Measurements from ENCODE around the gene ADM2.
"Not testable (repeated sequence)": the region's sequence is repeated elsewhere in the genome, so short reads cannot be mapped to it uniquely, and the experiment has no call there.

ADM2 gene

DNA sequence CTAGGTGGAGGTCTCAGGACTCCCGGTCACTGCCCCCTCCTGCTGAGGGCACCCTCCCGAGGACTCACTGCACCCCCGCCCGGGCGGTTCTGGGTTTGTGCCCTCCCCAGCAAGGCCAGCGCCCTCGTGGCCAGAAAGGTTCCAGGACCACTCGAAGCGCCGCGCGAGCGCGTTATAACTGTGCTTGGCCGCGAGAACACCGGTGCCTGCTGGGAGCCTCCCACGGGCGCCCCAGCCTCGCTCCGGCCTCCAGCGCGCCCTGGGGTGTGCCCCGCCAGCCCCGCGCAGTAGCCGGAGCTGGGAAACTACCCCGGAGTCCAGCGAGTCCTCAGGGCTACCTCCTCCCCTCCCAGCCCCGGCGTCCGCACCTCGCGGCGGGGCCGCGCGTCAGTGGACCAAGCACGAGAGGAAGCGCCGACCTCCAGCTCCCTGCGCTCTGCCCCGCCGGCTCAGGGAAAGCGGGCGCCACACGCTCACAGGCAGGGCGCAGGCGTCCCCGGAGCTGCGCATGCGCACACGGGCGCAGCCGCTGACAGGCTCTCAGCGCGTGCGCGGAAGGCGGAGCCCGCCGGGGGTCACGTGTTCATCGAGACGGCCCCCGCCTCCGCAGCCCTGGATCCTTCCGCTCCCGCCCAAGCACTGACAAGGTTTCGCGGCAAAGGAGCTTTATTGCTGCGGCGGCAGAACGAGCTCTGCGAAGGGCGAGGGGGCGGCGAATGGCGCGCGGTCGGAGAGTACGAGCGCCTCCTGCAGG lies 43.9 kb downstream of the ADM2 start, which contains the start of gene SCO2:
TSS of gene SCO2 (minus strand) at position 495 of the 754 bp plus-strand sequence. CDS start 1,187 bp downstream, outside the sequence.
- DNase-seq (ENCODE audit: low read depth in 2 of 2): peak; percentile 96 to 97

DNA sequence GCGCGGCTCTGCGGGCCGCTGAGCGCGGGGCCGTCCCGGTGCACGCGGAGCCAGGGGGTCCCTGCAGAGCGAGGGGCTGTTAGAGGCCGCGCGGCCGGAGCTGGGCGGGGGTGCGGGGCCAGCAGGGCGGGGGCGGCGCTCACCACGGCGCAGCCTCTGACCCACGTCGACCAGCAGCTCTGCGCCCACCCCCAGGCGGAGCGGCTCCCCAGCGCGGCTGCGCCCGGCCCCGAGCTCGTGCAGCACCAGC lies 44.4 kb downstream of the ADM2 start:
- no peak for DNase-seq (ENCODE audit: low read depth in 2 of 2)

DNA sequence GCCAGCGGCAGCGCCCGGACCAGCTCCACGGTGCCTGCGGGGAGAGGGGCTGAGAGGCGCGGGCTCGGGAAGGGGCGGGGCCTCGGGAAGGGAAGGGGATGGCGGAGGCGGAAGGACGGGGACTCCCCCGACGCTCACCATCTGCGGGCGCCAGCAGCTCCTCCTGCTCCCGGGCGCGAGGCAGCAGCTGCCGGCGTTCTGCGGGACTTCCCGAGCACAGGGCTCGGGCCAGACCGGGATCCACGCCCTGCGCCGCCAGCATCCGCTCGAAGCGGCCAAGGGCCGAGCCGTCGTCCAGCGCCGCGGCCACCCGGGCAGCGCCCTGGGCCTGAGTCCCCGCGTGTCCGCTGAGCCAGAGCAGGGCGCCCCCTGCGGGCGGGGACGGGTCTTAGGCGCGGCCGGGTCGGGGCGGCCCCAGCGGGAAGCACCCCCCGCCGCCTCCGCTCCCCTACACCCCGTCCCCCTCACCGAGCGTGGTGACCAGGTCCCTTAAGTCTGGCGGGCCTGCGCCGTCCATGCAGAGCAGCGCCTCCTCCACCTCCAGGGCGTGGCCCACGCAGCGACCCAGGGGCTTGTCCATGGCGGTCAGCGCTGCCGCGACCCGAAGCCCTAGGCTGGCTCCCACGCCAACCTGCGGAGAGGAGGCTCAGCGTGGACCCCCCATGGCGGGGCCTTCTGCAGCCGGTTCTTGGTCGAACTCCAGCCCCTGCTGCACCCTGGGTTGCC lies 44.9 kb downstream of the ADM2 start:
- peak; percentile 79 to 87 for DNase-seq (ENCODE audit: low read depth in 2 of 2)

DNA sequence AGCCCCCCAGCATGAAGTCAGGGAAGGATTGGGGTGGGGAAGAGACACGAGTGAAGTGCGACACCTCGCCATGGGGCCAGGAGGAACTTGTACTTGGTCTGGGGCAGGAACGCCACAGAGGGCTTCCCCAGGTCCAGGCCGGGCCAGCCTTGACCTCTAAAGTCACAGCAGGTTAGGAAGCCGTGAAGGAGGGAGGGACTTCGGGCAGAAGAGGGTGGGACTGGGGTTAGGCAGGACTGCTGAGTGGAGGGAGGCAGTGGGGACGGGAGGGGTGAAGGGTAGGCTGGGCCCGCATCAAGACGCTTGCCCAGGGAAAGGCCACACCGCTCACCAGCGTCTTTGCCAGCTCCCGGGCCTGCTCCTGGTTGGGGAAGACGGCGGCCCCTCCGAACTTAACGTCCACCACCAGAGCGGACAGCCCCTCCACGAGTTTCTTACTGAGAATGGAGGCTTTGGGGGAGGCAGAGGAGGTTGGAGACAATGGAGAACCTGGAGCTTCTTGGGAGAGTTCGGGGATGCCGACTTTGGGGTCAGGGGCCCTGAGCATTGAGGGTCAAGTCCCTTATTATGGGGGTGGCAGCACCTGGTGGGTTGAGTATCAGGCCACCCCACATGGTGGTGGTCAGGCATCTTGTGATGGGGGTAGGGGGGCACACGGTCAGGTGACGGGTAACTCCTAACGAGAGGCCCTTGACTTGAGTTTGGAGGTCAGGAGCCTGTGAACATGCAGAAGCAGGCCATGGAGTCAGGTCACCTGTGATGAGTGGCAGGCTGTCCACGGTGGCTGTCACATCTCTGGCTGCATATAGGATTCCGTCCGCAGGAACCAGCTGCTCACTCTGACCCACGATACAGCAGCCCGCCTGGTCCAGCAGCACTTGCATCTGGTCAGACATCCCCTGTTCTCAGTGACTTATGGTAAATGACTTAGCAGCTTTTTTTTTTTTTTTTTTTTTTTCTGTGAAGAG lies 45.8 kb downstream of the ADM2 start:
- no peak for DNase-seq (ENCODE audit: low read depth in 2 of 2)

DNA sequence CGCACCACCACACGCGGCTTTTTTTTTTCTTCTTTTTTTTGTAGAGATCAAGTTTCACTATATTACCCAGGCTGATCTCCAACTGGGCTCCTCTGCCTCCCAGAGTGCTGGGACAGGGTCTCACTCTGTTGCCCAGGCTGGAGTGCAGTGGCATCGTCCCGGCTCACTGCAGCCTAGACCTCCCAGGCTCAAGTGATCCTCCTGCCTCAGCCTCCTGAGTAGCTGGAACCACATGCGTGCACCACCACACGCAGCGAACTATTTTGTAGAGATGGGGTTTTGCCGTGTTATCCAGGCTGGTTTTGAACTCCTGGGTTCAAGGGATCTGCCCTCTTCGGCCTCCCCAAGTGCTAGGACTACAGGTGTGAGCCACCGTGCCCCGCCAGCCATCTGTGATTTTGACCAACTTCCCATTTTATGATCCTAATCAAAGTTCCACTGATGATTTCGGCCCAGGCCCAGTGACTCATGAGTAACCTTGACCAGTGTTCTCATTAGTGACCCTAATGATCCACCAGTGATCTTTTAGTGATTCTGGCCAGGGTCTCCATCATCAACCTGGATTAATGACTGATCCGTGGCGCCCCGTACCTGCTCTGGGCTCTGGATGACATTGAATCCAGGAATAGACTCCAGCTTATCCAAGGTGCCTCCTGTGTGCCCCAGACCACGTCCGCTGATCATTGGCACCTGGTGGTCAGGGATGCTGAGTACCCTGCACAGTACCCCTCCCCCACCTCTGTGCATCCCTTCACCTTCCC lies 46.8 kb downstream of the ADM2 start:
- no peak for DNase-seq (ENCODE audit: low read depth in 2 of 2)

DNA sequence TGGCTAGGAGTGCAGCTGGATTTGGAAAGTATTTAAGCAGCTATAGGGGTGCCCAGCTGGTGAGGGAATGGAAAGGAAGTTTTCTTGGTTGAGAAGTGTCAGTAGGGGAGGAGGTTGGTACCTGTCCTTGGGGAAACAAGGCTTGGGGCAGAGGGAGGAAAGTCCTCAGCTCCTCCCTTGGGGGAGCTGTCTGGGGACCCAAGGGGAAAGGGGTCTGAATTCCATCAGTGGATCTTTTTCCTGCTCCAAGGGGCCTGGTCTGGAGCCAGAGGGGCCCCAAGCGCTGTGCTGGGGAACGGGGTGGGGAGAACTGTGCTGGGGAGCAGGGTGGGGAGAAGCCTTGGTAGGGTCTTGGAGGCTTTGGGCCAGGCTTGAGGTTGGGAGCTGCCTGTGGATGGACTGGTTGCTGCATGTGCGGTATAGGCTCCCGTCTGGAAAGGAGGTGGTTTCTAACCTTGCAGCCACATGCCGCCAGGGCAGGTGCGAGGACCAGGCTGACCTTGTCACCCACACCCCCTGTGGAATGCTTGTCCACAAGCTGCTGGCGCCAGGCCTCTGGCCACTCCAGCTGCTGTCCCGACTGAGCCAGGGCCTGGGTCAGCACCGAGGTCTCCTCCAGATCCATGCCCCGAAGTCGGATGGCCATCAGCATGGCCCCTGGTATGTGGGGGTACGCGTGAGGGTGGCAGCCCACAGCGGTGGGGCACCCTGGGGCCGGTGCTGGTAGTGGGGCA lies 47.5 kb downstream of the ADM2 start:
- no peak for DNase-seq (ENCODE audit: low read depth in 2 of 2)

DNA sequence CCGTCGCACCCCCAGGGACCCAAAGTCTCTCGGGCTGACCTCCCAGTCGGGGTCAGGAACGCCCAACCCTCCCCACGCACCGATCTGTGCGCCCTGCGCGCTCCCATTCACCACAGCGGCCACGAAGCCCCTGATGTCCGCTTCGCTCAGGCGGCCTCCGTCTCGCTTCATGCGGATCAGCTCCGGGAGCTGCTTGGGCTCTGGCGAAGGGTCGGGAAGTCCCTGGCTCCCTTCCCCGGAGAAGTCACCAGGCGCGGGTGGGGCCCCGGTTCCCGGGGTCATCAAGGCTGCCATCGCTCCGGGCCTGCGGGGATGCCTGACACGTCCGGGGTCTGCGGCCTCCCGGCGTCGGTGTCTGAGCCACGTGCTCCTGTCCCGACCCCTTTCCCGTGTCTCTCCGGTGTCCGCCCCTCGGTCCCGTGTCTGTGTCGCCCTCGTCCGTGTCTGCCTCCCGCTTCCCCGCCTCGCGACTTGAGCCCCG lies 48.1 kb downstream of the ADM2 start:
- no peak for DNase-seq (ENCODE audit: low read depth in 2 of 2)

DNA sequence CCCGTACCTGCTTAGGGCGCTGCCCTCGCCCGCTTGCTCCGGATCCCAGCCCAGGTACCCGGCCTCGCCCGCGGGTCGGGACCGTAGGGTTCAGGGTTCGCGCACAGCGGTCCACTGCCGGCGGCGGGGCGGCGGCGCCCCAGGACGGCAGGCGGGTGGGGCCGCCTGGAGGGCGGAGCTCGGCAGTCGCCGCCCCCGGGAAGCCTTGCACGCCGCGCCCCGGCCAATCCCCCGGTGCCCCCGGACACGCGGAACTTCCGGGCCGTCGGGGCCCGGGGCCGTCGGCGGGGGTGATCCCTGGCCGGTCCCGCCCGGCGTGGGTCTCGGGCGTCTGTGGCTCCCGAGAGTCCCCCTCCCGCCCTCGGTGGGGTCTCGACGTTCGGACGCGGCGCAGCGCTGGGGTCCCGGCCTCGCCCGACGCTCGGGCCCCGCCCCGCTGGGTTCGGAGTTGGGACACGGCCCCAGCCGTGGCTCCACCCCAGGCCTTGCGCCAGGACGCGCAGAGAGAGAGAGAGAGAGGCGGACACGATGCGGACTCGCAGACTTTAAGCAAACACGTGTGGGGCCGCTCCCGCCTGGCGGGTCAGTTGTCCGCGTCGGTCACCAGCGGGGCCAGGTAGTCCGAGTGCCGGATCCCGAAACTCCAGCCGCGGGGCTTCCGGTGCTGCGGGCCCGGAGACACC lies 48.7 kb downstream of the ADM2 start, which contains the start of gene TYMP:
TSS of gene TYMP (minus strand) at position 116 of the 683 bp plus-strand sequence. CDS start 303 bp downstream, outside the sequence.
- peak; percentile 52 to 59 for DNase-seq (ENCODE audit: low read depth in 2 of 2)

DNA sequence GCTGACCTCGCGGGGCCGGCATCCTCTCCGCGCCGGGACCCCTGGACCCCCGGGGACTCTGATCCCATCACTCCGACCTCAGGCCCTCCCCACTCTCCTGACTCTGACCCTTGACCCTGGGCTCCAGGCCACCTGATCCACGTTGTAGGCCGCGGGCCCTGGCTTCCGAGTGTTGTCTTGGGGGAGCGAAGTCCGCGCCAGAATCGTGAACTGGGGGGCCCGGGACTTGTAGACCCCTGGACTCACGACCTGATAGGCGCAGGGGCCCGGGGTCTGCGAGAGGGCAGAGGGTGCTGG lies 49.2 kb downstream of the ADM2 start:
- DNase-seq (ENCODE audit: low read depth in 2 of 2): no peak

DNA sequence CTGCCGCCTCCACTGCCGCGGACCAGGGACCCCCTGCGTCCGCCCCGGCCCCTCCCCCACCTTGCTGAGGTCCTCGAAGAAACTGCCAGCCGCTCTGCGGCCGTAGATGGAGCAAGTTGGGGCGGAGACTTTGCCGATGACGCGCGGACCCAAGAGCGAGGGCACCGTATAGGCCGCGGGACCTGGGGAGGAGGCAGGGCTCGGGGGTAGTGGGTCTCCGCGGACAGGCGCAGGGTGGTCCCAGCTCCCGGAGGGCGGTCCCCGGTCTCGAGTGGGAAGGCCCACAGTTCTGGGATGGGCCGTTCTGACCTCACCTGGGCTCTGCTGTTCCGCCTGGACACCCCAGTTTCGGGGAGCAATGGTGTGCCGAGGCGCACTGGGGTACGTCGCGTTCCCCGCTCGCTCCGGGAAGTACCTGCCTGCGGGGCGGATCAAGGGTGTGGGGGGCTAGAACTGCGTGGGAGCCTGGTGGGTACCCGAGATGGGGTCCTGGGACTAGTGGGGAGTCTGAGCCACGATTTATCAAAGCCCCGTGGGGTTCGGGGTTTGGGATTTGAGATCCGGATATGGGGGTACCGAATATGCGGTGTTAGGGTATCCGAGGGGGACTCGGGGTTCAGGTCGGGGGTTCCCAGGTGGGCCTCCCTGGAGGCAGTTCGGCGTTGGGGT lies 49.7 kb downstream of the ADM2 start:
- DNase-seq (ENCODE audit: low read depth in 2 of 2): peak; percentile 64 to 79

DNA sequence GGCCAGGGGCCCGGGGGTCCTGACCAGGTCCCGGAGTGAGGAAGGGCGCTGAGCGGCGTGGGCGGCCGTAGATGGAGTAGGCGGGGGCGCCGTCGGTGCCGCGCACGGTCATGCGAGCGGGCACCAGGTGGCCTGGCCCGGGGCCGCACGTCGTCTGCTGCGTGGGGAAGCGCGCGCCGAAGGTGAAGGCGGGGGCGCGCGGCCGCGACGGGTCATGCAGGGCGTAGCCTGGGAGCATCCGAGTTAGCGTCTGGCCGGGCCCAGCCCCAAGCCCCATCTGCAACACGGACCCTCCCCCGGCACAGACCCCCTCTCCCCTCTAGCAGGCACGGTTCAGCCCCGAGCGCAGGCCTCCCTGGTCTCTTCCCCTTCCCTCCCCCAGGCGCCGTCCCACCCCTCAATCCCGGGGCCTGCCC lies 50.2 kb downstream of the ADM2 start:
- DNase-seq (ENCODE audit: low read depth in 2 of 2): peak in 1 of 2 experiments; percentile 56

DNA sequence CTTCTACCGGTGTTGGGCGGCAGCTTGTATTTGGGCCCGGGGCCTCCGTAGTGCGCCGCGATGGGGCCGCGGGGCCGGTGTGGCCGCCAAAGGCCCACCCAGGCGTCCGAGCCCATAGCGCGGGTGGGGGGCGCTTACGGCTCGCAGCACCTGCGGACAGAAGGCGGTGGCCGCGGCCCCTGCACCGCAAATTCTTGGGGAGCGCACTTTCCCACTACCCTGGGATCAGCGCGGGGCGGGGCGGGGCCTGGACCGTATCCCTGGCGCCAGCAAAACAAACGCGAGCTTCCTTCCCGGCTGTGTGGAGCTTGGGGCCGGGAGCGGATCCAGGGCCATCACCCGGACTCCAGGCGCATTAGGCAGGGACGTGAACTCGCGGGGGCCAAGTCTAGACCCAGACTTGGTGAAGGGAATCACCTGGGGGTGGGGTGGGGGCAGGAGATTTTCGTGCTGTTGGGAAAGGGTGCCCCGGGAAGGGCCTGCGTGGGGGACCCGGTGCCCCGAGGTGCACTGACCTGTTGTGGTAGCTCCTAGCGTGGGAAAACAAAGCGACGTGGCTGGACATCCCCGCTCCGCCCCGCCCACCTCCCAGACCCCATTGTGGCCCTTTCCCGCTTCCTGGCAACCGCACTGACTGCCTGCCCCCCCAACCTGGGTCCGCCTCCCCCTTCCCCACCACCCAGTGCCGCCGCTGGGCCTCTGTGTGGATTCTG lies 50.8 kb downstream of the ADM2 start:
- DNase-seq (ENCODE audit: low read depth in 2 of 2): no peak

DNA sequence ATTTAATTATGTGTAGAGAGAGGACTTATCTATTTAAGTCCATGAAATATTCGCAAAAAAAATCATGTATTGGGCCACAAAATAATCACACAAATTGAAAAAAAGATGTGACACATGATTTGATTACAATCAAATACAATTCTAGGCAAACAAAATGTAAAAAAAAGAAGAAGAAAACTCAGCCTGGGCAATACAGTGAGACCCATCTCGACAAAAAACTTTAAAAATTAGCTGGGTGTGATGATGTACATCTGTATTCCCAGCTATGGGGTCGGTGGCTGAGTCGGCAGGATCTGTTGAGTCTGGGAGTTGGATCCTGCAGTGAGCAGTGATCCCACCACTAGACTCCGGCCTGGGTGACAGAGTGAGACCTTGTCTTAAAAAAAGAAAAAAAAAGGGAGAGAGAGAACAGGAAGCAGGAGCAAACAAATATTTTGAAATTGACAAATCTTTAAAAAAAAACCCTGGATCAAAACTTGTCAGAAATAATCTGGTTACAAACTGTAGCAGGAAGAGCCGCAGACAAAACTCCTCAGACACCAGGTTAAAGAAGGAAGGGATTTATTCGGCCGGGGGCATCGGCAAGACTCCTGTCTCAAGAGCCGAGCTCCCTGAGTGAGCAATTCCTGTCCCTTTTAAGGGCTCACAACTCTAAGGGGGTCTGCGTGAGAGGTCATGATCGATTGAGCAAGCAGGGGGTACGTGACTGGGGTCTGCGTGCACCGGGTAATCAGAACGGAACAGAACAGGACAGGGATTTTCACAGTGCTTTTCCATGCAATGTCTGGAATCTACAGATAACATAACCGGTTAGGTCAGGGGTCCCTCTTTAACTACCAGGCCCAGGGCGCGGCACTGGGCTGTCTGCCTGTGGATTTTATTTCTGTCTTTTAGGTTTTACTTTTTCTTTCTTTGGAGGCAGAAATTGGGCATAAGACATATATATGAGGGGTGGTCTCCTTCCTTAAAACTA lies 51.8 kb downstream of the ADM2 start:
- DNase-seq (ENCODE audit: low read depth in 2 of 2): no peak

DNA sequence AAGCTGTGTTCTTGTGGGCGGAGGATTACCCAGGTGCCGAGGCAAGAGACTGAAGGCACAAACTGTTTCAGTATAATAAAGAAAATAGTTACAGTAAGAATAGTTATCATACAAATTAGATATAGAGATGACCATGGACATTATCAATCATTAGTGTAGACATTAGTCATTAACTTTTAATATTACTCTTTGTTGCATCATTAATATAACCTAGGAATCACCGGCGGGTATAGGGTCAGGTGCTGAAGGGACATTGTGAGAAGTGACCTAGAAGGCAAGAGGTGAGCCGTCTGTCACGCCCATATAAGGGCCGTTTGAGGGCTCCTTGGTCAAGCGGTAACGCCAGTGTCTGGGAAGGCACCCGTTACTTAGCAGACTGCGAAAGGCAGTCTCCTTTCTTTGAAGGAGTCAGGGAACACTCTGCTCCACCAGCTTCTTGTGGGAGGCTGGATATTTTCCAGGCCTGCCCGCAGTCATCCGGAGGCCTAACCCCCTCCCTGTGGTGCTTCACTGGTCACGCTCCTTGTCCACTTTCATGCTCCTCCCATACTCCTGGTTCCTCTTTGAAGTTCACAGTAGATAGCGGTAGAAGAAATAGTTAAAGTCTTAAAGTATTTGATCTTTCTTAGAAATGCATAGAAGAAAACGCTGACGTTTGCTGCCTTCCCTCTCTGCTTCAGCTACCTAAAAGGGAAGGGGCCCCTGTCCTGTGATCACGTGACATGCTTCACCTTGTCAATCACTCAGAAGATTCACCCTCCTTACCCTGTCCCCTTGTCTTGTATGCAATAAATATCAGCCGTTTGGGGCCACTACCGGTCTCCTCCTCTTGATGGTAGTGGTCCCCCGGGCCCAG lies 52.7 kb downstream of the ADM2 start:
- not testable (repeated sequence) for DNase-seq (ENCODE audit: low read depth in 2 of 2)

DNA sequence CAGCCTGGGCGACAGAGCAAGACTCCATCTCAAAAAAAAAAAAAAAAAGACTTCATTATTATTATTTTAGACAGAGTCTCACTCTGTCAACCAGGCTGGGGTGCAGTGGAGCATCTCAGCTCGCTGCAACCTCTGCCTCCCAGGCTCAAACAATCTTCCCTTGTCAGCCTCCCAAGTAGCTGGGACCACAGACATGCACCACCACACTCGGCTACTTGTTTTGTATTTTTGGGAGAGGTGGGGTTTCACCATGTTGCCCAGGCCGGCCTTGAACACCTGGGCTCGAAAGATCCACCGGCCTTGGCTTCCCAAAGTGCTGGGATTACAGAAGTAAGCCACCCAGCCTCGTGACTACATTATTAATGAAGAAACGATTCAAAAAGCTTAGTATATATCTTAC lies 53.8 kb downstream of the ADM2 start:
- no peak for DNase-seq (ENCODE audit: low read depth in 2 of 2)
